ENCODE results near the gene DTNBP1. TPM values are rescaled to one million over a fixed set of nuclear protein-coding genes. Genes with fewer than 3 reads are reported as not detected.

The DTNBP1 gene
- total and polyA plus RNA-seq, 2 donors (not counting 3 experiments of a cell fraction or from before 2014, with no cell fraction given) = 24.3 to 28.9 TPM

- FAIRE-seq (peak; percentile 93), DNase-seq (ENCODE audit: low read depth, low spot score) (peak; percentile 54)
- dilution Hi-C loops (cut with MboI; ENCODE audit: extremely low pct_ligation_motif_present, low sequenced_read_pairs) = no loop called here
- no peak for TF ChIP-seq FOS (IDR thresholded peaks at IDR 0.05; ENCODE audit: borderline replicate concordance, insufficient read depth, low read length)
- TF ChIP-seq, protein P1, sequence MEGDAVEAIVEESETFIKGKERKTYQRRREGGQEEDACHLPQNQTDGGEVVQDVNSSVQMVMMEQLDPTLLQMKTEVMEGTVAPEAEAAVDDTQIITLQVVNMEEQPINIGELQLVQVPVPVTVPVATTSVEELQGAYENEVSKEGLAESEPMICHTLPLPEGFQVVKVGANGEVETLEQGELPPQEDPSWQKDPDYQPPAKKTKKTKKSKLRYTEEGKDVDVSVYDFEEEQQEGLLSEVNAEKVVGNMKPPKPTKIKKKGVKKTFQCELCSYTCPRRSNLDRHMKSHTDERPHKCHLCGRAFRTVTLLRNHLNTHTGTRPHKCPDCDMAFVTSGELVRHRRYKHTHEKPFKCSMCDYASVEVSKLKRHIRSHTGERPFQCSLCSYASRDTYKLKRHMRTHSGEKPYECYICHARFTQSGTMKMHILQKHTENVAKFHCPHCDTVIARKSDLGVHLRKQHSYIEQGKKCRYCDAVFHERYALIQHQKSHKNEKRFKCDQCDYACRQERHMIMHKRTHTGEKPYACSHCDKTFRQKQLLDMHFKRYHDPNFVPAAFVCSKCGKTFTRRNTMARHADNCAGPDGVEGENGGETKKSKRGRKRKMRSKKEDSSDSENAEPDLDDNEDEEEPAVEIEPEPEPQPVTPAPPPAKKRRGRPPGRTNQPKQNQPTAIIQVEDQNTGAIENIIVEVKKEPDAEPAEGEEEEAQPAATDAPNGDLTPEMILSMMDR (IDR thresholded peaks at IDR 0.05; ENCODE audit: extremely low read depth in 1 of 2, insufficient read depth in 1 of 2, low read depth in 1 of 2, low read length in 2 of 2) = peak; percentile 84 to 90
- no peaks in the 10 kb centered on the region for H3K27me3 ChIP-seq (ENCODE audit: control insufficient read depth in 2 of 2, insufficient read depth in 2 of 2, low read length in 2 of 2)
- BruUV-seq (replicated peaks) = no TSS peak
- CTCF ChIA-PET = interaction anchor here (1.0 to 2.2 kb wide), 9 partner anchors 10 to 133 kb away, joined by 3 to 16 read pairs (median 4); no protein-coding TSS in a partner anchor
- H4K20me1 ChIP-seq (replicated peaks; ENCODE audit: control insufficient read depth, extremely low read depth, insufficient read depth, low read length) = no peaks in the 10 kb centered on the region
- intact Hi-C loops (cut with micrococcal nuclease) = loop anchor here (1.0 kb wide), 3 partner anchors 132 to 1280 kb away; no protein-coding TSS in a partner anchor
- no peaks in the 10 kb centered on the region for H3K79me2 ChIP-seq (ENCODE audit: control insufficient read depth, insufficient read depth, low read length)
- no peak overlapping the region for H3K4me2 ChIP-seq (ENCODE audit: insufficient read depth, low read length)
- no peak overlapping the region for H3K4me3 ChIP-seq (replicated peaks in 1 of 3; ENCODE audit: insufficient read depth in 1 of 3, low read depth in 1 of 3, low read length in 3 of 3)
- H3K4me1 ChIP-seq (ENCODE audit: control insufficient read depth, extremely low read depth, insufficient read depth, low read length) = no peaks in the 10 kb centered on the region
- peaks cover 0 to 2% of the 10 kb centered on the region in 2 experiments for H3K36me3 ChIP-seq (ENCODE audit: control insufficient read depth in 2 of 2, extremely low read depth in 1 of 2, insufficient read depth in 2 of 2, low read length in 2 of 2)
- no peaks in the 10 kb centered on the region for H3K9me3 ChIP-seq (replicated peaks; ENCODE audit: control insufficient read depth, insufficient read depth, low read length)
- no peak overlapping the region for H2AFZ ChIP-seq (ENCODE audit: low read depth, low read length)
- H3K27ac ChIP-seq (ENCODE audit: insufficient read depth, low read depth, low read length) = no peak overlapping the region
- no peak overlapping the region for H3K9ac ChIP-seq (replicated peaks; ENCODE audit: extremely low read depth, insufficient read depth, low read length)
- no peaks in the 10 kb centered on the region for H3K9me1 ChIP-seq (replicated peaks; ENCODE audit: control insufficient read depth, extremely low read depth, insufficient read depth, low read length)
- POLR2A ChIA-PET = no interaction called here
Observed at GRCh38 chr6:15491255-15491985, 171.4 kb downstream of the DTNBP1 start.
